Bronchial epithelial cell (primary cell): ENCODE data around the gene C6orf89. TPM values are rescaled to one million over a fixed set of nuclear protein-coding genes. Genes with fewer than 3 reads are reported as not detected.

Experiments used
- DNase-seq: peaks from one replicate; pipeline ENCODE4 v3.0.0-alpha.2; 2010; ENCODE audit warnings: low read depth
- FAIRE-seq: peaks from 2 replicates; lab custom pipeline; 2011; peaks lifted over from hg19 to GRCh38; lab: Jason Lieb, UNC
- H3K27me3 ChIP-seq: 2 replicates; pipeline ENCODE4 v1.5.1; 2011; ENCODE audit warnings: low read length; ENCODE audit not compliant: control insufficient read depth, insufficient read depth
- H3K36me3 ChIP-seq: 2 replicates; pipeline ENCODE4 v1.5.1; 2011; ENCODE audit warnings: low read length; ENCODE audit not compliant: control insufficient read depth, insufficient read depth
- H3K4me3 ChIP-seq: 2 replicates; pipeline ENCODE4 v1.5.1; 2011; ENCODE audit warnings: mild to moderate bottlenecking, low read depth, low read length, control low read depth
- CTCF ChIP-seq: IDR thresholded peaks from 2 replicates; pipeline ENCODE4 v1.5.1; 2011; ENCODE audit warnings: mild to moderate bottlenecking, moderate library complexity, low read length, control low read depth, inconsistent platforms; ENCODE audit not compliant: insufficient read depth, severe bottlenecking
- total RNA-seq: library from RNA; depleted of rRNA; stranded (reverse); fragments of >200 nt; gene quantifications from 2 replicates; pipeline ENCODE4 v1.2.1, GENCODE V29; 2014

The C6orf89 gene
- total RNA-seq, 1 donor from 2014 or later, result 21.9 TPM

DNA sequence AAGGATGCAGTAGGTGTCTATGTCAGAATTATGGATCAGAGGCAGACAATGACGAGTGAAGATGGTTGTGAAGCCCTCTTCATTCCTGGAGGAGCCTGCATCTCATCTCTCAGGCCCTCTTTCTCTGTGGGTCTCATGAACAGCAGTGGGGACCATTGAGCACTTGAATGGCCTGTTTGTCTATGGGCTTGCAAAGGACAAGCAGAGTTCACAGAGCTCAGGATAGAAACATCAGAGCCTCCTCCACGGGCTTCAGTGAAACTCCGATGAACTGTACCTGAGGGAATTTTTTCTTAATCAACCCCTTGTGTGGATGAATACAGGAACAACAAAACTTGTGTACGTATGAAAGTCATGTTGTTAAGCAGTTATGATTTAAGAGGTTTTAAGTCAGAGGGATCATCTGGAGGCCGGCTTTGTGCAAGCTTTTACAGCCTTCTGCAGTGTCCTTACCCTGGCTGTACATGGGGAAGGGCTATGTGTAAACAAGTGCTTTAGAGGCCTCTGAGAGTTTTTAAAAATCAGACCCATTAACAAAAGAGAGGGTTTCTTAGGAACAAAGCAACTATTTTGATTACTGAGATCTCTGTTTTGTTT lies 39.1 kb downstream of the C6orf89 start:
- Histone ChIP-seq H3K36me3 (peaks cover 13% of the 10 kb centered on the region), H3K27me3 (no peaks in the 10 kb centered on the region), H3K4me3 (no peak overlapping the region)
- no peak for FAIRE-seq
- no peak for TF ChIP-seq CTCF
- DNase-seq, result no peak

DNA sequence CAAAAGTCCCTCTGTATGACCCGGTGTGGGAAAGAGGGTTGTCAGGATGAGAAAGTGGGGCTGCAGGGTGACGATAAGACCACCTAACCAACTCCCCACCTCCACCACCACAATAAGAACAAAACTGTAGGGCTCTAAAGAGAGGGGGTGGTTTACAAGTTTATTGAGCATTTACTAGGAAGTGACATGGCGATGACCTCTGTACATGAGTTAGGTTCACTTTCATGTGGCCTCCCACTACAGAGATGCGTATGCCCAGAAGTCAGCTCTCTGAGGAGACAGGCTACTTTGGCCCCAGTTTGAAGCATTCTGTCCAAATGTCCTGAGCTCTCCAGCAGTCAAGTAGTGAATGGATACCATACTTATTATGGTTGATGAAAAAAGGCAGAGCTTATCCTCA lies 40.1 kb downstream of the C6orf89 start:
- Histone ChIP-seq H3K27me3 (no peaks in the 10 kb centered on the region), H3K4me3 (no peak overlapping the region), H3K36me3 (peaks cover 12% of the 10 kb centered on the region)
- FAIRE-seq (no peak), DNase-seq (no peak)
- no peak for TF ChIP-seq CTCF

- DNase-seq, result no peak
- H3K27me3 ChIP-seq, result no peaks in the 10 kb centered on the region
- TF ChIP-seq CTCF, result no peak
- no peak for FAIRE-seq
- no peak overlapping the region for H3K4me3 ChIP-seq
- H3K36me3 ChIP-seq, result peaks cover 9% of the 10 kb centered on the region
Observed at GRCh38 chr6:36926708-36927513, 41.2 kb downstream of the C6orf89 start.

- TF ChIP-seq CTCF, result no peak
- H3K27me3 ChIP-seq, result no peaks in the 10 kb centered on the region
- DNase-seq (no peak), FAIRE-seq (no peak)
- no peak overlapping the region for H3K4me3 ChIP-seq
- H3K36me3 ChIP-seq, result peaks cover 7% of the 10 kb centered on the region
Observed at GRCh38 chr6:36927691-36928546, 42.2 kb downstream of the C6orf89 start.

DNA sequence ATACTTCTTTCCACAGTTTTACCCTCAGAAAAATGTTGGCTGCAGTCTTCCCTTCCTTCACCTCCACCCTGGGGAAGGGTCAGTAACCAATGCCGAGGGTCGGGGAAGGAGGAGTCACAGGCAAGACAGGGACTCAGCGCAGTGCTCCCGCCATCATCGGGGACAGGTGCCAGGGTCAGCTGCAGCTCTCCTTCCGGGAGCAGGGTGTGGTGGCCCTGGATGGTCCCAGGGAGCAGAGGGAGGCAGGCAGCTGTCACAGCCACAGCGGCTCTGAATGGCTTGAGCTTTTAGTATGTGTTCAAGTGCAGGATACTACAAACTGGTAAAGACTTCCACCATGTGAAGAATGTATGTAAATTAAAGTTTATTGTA lies 42.8 kb downstream of the C6orf89 start:
- Histone ChIP-seq H3K27me3 (no peaks in the 10 kb centered on the region), H3K36me3 (peaks cover 2% of the 10 kb centered on the region), H3K4me3 (no peak overlapping the region)
- FAIRE-seq (no peak), DNase-seq (no peak)
- no peak for TF ChIP-seq CTCF
